ENCODE data around the gene SPSB3. TPM values are rescaled to one million over a fixed set of nuclear protein-coding genes. Genes with fewer than 3 reads are reported as not detected.

SPSB3 gene
- total and polyA plus RNA-seq, 9 of the 15 experiments (the other 6 are each of a cell fraction or from before 2014, with no cell fraction given): 0.39 to 37.4 (median 7.1) TPM

DNA sequence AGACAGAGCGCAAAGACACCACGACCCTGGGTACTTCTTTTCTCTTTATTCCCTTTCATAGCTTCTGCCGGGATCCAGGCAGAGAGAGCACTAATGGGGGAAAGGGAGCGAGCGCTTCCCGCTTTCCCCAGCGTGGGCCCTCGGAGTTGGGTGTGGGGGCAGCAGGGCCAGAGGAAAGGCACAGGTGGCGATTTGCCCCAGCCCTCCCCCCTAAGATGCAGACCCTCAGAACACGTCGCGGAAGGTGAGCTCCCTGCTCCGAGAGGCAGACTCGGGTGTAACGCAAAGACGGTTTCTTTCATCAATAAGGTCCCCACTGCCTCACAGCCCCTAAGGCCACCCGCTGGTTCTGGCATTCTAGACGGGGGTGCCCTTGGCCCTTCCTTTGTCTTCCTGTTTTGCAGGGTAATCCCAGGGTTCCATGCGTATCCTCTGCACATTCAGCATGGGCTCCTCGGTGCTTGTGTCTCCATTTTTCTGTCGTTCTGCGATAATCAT is 10.5 kb downstream of the SPSB3 start (continued):
- TF ChIP-seq CEBPZ (IDR thresholded peaks at IDR 0.05; ENCODE audit: borderline replicate concordance, low read depth, low read length): no peak
- 0 out of 2 replicates have a peak, but pooled peaks have one; percentile 14 for TF ChIP-seq SPI1 (IDR thresholded peaks at IDR 0.05; ENCODE audit: borderline replicate concordance, low read depth, low read length)
- TF ChIP-seq BRD4 (IDR thresholded peaks at IDR 0.05): no peak
- 0 out of 2 replicates have a peak, but pooled peaks have one; percentile 30 for TF ChIP-seq ZBTB49 (CRISPR knock-in tag; IDR thresholded peaks at IDR 0.05; ENCODE audit: borderline replicate concordance)
- no peak for TF ChIP-seq LARP7 (IDR thresholded peaks at IDR 0.05)
- TF ChIP-seq, protein P1, sequence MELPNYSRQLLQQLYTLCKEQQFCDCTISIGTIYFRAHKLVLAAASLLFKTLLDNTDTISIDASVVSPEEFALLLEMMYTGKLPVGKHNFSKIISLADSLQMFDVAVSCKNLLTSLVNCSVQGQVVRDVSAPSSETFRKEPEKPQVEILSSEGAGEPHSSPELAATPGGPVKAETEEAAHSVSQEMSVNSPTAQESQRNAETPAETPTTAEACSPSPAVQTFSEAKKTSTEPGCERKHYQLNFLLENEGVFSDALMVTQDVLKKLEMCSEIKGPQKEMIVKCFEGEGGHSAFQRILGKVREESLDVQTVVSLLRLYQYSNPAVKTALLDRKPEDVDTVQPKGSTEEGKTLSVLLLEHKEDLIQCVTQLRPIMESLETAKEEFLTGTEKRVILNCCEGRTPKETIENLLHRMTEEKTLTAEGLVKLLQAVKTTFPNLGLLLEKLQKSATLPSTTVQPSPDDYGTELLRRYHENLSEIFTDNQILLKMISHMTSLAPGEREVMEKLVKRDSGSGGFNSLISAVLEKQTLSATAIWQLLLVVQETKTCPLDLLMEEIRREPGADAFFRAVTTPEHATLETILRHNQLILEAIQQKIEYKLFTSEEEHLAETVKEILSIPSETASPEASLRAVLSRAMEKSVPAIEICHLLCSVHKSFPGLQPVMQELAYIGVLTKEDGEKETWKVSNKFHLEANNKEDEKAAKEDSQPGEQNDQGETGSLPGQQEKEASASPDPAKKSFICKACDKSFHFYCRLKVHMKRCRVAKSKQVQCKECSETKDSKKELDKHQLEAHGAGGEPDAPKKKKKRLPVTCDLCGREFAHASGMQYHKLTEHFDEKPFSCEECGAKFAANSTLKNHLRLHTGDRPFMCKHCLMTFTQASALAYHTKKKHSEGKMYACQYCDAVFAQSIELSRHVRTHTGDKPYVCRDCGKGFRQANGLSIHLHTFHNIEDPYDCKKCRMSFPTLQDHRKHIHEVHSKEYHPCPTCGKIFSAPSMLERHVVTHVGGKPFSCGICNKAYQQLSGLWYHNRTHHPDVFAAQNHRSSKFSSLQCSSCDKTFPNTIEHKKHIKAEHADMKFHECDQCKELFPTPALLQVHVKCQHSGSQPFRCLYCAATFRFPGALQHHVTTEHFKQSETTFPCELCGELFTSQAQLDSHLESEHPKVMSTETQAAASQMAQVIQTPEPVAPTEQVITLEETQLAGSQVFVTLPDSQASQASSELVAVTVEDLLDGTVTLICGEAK (IDR thresholded peaks at IDR 0.05): no peak
- TF ChIP-seq, protein P1 (CRISPR knock-in tag; IDR thresholded peaks at IDR 0.05): no peak
- TF ChIP-seq JUNB (CRISPR knock-in tag; conservative IDR thresholded peaks at IDR 0.05): no peak
- no peak for TF ChIP-seq PTBP1 (IDR thresholded peaks at IDR 0.05; ENCODE audit: low read depth, low read length)
- TF ChIP-seq ZZZ3 (IDR thresholded peaks at IDR 0.05): no peak
- TF ChIP-seq, protein P2, sequence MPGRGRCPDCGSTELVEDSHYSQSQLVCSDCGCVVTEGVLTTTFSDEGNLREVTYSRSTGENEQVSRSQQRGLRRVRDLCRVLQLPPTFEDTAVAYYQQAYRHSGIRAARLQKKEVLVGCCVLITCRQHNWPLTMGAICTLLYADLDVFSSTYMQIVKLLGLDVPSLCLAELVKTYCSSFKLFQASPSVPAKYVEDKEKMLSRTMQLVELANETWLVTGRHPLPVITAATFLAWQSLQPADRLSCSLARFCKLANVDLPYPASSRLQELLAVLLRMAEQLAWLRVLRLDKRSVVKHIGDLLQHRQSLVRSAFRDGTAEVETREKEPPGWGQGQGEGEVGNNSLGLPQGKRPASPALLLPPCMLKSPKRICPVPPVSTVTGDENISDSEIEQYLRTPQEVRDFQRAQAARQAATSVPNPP (IDR thresholded peaks at IDR 0.05; ENCODE audit: borderline replicate concordance, insufficient read depth, insufficient read length): no peak

Data from K562 (cell line).